ENCODE data around the gene UBTF.

The UBTF gene

DNA sequence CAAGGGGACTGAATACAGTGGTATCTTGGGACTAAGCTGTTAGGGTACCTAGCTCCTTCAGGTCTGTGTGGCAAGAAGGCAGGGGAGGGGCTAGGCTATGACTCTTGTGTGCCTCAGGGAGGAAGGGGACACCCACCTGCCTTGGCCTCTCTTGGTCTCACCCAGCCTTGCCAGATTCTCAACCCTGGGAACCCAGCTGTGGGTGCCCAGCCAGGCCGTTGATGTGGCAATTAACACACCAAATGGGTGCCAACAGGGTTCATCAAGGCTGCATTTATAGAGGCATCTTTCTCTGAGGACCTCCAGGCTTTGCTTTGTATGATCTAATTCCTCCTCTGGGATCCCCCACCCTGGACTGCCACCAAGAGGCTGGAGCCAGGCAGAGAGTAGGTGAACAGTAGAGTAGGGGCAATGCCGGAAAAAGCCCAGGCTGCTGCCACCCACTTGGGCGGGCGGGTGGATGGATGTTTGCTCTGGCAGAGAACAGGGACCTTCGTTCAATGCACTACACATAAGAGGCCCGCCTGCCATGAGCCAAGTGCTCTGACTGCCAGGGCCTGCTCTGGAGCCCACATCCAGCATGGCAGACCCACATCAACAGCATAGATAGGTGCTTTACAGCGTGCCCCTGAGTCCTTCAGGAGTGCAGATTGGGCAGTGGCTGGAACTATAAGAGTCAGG is 52.2 kb downstream of the UBTF start:
- Histone ChIP-seq H3K27ac (ENCODE audit: extremely low read depth, low read depth, low read length) (no peak overlapping the region), H3K4me3 (ENCODE audit: low read depth, low read length) (no peak overlapping the region), H3K9me3 (ENCODE audit: control insufficient read depth, insufficient read depth, low read depth, low read length) (no peaks in the 10 kb centered on the region), H3K4me1 (ENCODE audit: control insufficient read depth, insufficient read depth, low read length) (peaks cover 6% of the 10 kb centered on the region; the same call in 1 of the 2 replicates), H3K36me3 (ENCODE audit: control insufficient read depth in 2 of 2, insufficient read depth in 1 of 2, low read length in 2 of 2) (peaks cover under 1 to 4% of the 10 kb centered on the region in 2 experiments; a peak in 2 of 3 replicates)
- CTCF ChIA-PET = interaction anchor here (0.7 to 3.6 kb wide), 15 partner anchors 9 to 257 kb away, joined by 3 to 35 read pairs (median 9); partner anchors contain the start of genes PPY and TMUB2
- TF ChIP-seq ZFHX2 (tag by site-specific recombination; conservative IDR thresholded peaks at IDR 0.05) = 0 out of 2 replicates have a peak, but pooled peaks have one; percentile 9
- no peak for TF ChIP-seq ZNF747 (tag by site-specific recombination; IDR thresholded peaks at IDR 0.05)
- TF ChIP-seq, protein P1, sequence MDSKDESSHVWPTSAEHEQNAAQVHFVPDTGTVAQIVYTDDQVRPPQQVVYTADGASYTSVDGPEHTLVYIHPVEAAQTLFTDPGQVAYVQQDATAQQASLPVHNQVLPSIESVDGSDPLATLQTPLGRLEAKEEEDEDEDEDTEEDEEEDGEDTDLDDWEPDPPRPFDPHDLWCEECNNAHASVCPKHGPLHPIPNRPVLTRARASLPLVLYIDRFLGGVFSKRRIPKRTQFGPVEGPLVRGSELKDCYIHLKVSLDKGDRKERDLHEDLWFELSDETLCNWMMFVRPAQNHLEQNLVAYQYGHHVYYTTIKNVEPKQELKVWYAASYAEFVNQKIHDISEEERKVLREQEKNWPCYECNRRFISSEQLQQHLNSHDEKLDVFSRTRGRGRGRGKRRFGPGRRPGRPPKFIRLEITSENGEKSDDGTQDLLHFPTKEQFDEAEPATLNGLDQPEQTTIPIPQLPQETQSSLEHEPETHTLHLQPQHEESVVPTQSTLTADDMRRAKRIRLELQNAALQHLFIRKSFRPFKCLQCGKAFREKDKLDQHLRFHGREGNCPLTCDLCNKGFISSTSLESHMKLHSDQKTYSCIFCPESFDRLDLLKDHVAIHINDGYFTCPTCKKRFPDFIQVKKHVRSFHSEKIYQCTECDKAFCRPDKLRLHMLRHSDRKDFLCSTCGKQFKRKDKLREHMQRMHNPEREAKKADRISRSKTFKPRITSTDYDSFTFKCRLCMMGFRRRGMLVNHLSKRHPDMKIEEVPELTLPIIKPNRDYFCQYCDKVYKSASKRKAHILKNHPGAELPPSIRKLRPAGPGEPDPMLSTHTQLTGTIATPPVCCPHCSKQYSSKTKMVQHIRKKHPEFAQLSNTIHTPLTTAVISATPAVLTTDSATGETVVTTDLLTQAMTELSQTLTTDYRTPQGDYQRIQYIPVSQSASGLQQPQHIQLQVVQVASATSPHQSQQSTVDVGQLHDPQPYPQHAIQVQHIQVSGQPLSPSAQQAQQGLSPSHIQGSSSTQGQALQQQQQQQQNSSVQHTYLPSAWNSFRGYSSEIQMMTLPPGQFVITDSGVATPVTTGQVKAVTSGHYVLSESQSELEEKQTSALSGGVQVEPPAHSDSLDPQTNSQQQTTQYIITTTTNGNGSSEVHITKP (tag by site-specific recombination; IDR thresholded peaks at IDR 0.05) = 0 out of 2 replicates have a peak, but pooled peaks have one; percentile 28
- TF ChIP-seq, protein P2, sequence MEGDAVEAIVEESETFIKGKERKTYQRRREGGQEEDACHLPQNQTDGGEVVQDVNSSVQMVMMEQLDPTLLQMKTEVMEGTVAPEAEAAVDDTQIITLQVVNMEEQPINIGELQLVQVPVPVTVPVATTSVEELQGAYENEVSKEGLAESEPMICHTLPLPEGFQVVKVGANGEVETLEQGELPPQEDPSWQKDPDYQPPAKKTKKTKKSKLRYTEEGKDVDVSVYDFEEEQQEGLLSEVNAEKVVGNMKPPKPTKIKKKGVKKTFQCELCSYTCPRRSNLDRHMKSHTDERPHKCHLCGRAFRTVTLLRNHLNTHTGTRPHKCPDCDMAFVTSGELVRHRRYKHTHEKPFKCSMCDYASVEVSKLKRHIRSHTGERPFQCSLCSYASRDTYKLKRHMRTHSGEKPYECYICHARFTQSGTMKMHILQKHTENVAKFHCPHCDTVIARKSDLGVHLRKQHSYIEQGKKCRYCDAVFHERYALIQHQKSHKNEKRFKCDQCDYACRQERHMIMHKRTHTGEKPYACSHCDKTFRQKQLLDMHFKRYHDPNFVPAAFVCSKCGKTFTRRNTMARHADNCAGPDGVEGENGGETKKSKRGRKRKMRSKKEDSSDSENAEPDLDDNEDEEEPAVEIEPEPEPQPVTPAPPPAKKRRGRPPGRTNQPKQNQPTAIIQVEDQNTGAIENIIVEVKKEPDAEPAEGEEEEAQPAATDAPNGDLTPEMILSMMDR (tag by site-specific recombination; IDR thresholded peaks at IDR 0.05) = no peak
- no peak for TF ChIP-seq ZNF404 (tag by site-specific recombination; IDR thresholded peaks at IDR 0.05)
- POLR2A ChIA-PET = interaction anchor here (0.9 to 3.1 kb wide), 10 partner anchors 9 to 223 kb away, joined by 3 to 24 read pairs (median 4); partner anchors contain the start of genes G6PC3, HDAC5, LSM12 and TMUB2

DNA sequence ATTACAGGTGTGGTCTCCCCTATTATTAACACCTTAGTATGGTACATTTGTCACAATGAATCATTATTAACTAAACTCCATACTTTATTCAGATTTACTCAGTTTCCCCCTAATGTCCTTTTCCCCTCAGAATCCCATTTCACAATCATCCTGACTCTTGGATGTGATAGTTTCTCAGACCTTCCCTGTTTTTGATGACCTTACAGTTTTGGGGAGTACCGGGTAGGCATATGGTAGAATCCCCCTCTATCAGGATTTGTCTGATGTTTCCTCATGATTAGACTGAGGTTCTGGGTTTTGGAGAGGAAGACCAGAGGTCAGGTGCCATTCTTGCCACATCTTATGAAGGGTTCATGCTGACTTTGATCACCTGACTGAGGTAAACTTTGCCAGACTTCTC is 55.0 kb downstream of the UBTF start:
- POLR2A ChIA-PET = interaction anchor here (0.7 to 1.2 kb wide), 2 partner anchors 36 to 259 kb away, joined by 3 to 4 read pairs; no protein-coding TSS in a partner anchor
- Histone ChIP-seq H3K36me3 (ENCODE audit: control insufficient read depth in 2 of 2, insufficient read depth in 1 of 2, low read length in 2 of 2) (peaks cover 10 to 24% of the 10 kb centered on the region in 2 experiments), H3K4me1 (ENCODE audit: control insufficient read depth, insufficient read depth, low read length) (peaks cover 3% of the 10 kb centered on the region; the same call in 1 of the 2 replicates), H3K4me3 (ENCODE audit: low read depth, low read length) (no peak overlapping the region), H3K9me3 (ENCODE audit: control insufficient read depth, insufficient read depth, low read depth, low read length) (no peaks in the 10 kb centered on the region), H3K27ac (ENCODE audit: extremely low read depth, low read depth, low read length) (no peak overlapping the region)
- TF ChIP-seq PRDM1 (tag by site-specific recombination; IDR thresholded peaks at IDR 0.05) (no peak), ZNF777 (tag by site-specific recombination; IDR thresholded peaks at IDR 0.05; ENCODE audit: borderline replicate concordance) (no peak), ZNF391 (tag by site-specific recombination; IDR thresholded peaks at IDR 0.05; ENCODE audit: borderline replicate concordance, low read depth) (no peak), OVOL3 (tag by site-specific recombination; IDR thresholded peaks at IDR 0.05) (no peak), ZBTB8A (tag by site-specific recombination; IDR thresholded peaks at IDR 0.05) (no peak), ZBTB17 (tag by site-specific recombination; IDR thresholded peaks at IDR 0.05) (no peak), ZNF521 (tag by site-specific recombination; IDR thresholded peaks at IDR 0.05) (no peak), IKZF3 (tag by site-specific recombination; IDR thresholded peaks at IDR 0.05) (no peak), HOXA7 (CRISPR knock-in tag; IDR thresholded peaks at IDR 0.05; ENCODE audit: borderline replicate concordance) (no peak), BCL11A (tag by site-specific recombination; IDR thresholded peaks at IDR 0.05; ENCODE audit: low read depth) (no peak)
- TF ChIP-seq, protein P3, sequence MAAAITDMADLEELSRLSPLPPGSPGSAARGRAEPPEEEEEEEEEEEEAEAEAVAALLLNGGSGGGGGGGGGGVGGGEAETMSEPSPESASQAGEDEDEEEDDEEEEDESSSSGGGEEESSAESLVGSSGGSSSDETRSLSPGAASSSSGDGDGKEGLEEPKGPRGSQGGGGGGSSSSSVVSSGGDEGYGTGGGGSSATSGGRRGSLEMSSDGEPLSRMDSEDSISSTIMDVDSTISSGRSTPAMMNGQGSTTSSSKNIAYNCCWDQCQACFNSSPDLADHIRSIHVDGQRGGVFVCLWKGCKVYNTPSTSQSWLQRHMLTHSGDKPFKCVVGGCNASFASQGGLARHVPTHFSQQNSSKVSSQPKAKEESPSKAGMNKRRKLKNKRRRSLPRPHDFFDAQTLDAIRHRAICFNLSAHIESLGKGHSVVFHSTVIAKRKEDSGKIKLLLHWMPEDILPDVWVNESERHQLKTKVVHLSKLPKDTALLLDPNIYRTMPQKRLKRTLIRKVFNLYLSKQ (tag by site-specific recombination; IDR thresholded peaks at IDR 0.05; ENCODE audit: borderline replicate concordance) = no peak
- CTCF ChIA-PET = no interaction called here

Data from HEK293 (cell line).